Coronary artery (tissue), 2 donors: ENCODE data around the gene SRCIN1.
"Not testable (repeated sequence)": the region's sequence is repeated elsewhere in the genome, so short reads cannot be mapped to it uniquely, and the experiment has no call there.

ENCODE experiments used
- DNase-seq: peaks from one replicate; pipeline ENCODE4 v3.0.0-alpha.2; 2017; ENCODE audit warnings: low spot score
- H3K27ac ChIP-seq, 2 donors: fragments of 200-600 bp; sonication (generic); one replicate each; pipeline ENCODE4 v1.5.1; 2016 to 2019
- H3K4me3 ChIP-seq: fragments of 200-600 bp; sonication (generic); 2 replicates; pipeline ENCODE4 v1.5.1; 2016; ENCODE audit warnings: mild to moderate bottlenecking, moderate library complexity
- CTCF ChIP-seq: fragments of 200-600 bp; sonication (generic); IDR thresholded peaks from one replicate; pipeline ENCODE4 v1.5.1; 2019; ENCODE audit warnings: antibody characterized with exemption

The SRCIN1 gene

DNA sequence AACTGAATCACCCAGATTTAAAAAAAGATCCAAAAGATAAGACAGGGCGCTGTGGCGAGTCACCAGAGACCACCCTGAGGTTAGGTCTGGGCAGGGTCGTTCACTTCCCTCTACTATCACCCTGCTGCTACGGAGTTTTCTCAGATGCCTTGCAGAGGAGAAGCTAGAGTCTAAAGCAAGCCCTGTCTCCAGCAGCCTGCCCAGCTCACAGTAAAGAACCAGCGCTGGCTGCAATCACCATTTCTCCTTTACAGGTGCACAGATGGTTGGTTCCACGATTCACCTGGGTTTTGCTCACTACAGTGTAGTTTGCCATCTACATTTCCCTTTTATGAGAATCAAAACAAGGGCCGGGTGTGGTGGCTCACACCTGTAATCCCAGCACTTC is 71.3 kb downstream of the SRCIN1 start:
- Histone ChIP-seq H3K4me3 (no peak overlapping the region), H3K27ac (no peak overlapping the region)
- no peak for DNase-seq
- no peak for TF ChIP-seq CTCF

GRCh38 chr17:38533866-38534497 is 71.8 kb downstream of the SRCIN1 start:
- no peak for DNase-seq
- H3K4me3 ChIP-seq = no peak overlapping the region
- TF ChIP-seq CTCF = no peak
- H3K27ac ChIP-seq = no peak overlapping the region

GRCh38 chr17:38533241-38533640 is 72.5 kb downstream of the SRCIN1 start:
- no peak overlapping the region for H3K27ac ChIP-seq
- DNase-seq = no peak
- TF ChIP-seq CTCF = no peak
- no peak overlapping the region for H3K4me3 ChIP-seq

GRCh38 chr17:38532451-38532850 is 73.3 kb downstream of the SRCIN1 start:
- DNase-seq = no peak
- Histone ChIP-seq H3K27ac (no peak overlapping the region), H3K4me3 (no peak overlapping the region)
- TF ChIP-seq CTCF = no peak

GRCh38 chr17:38531761-38532160 is 74.0 kb downstream of the SRCIN1 start:
- not testable (repeated sequence) for H3K4me3 ChIP-seq, DNase-seq, H3K27ac ChIP-seq

DNA sequence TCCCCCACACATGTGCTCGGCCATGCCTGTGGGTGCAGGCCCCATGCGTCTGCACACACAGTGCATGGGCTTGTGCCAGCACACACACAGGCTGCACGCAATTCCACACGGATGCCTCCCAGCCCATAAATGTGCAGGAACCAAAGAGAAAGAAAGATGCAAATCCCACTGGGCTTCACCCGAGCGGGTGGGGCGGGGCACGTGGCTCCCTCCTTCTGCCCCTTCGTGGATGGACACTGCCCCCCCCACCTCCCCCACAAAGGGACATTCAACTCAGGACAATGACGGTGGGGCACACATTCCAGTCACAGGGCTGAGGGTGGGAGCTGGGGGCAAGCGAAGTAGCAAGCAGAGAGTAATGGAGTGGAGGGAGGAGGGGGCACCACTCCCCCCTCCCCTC is 74.9 kb downstream of the SRCIN1 start:
- not testable (repeated sequence) for H3K4me3 ChIP-seq, H3K27ac ChIP-seq, DNase-seq

DNA sequence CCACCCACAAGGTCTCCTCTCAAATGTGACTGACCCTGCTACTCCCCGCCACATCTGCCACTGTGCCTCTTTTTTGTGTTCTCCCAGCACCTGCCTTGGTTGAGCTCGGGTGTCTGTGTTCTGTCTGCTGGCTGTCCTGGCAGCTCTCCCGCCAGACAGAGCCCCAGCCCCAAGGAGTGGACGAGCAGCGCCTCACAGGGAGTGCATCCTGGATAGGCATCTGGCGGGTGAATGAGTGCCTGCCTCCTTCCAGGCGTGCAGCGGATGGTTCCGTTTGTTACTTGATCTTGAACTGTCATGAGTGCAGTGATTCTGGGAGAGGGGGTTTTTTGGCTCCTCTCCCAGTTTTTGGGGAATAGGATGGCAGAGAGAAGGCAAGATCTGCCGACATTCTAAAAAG is 77.6 kb downstream of the SRCIN1 start:
- H3K27ac ChIP-seq, DNase-seq, H3K4me3 ChIP-seq: not testable (repeated sequence)

DNA sequence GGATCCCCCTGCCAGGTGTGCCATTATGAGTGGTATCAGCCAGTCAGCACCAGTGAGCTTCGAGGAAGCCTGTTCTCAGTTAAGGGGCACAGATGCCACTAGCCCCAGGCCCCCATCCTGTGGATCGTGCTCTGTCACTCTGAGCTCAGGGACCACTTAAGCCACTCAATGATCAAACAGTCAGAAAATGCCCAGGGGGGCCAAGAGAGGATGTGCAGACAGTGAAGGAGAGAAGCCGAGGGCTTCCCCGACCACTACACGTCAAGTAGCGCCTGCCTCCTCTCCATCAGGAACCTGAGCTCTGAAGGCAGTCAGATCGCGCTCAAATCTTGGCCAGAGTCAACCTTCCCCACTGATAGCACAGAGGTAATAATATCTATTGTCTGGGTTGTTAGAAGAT is 79.2 kb downstream of the SRCIN1 start:
- not testable (repeated sequence) for H3K4me3 ChIP-seq, DNase-seq, H3K27ac ChIP-seq

GRCh38 chr17:38512473-38513058 is 93.2 kb downstream of the SRCIN1 start:
- no peak overlapping the region for H3K4me3 ChIP-seq
- no peak for TF ChIP-seq CTCF
- no peak for DNase-seq
- no peak overlapping the region for H3K27ac ChIP-seq
